ENCODE measurements around the gene FKBP4.

FKBP4 gene

GRCh38 chr12:2806700-2807099, 11.9 kb downstream of the FKBP4 start:
- no peak overlapping the region for H3K9ac ChIP-seq (ENCODE audit: low read length in 5 of 5)
- no peak overlapping the region for H3K4me3 ChIP-seq (ENCODE audit: low read depth in 1 of 5, low read length in 5 of 5)
- peaks cover 0 to 34% (median 27%) of the 10 kb centered on the region in 5 donors for H3K36me3 ChIP-seq (ENCODE audit: control insufficient read depth in 5 of 5, insufficient read depth in 5 of 5, low read length in 5 of 5)
- no peaks in the 10 kb centered on the region for H3K27me3 ChIP-seq (ENCODE audit: control insufficient read depth in 5 of 5, insufficient read depth in 4 of 5, low read length in 5 of 5)
- H3K4me1 ChIP-seq (ENCODE audit: control insufficient read depth in 5 of 5, insufficient read depth in 5 of 5, low read length in 5 of 5) = peaks cover 0 to 14% (median 7%) of the 10 kb centered on the region in 5 donors
- H3K9me3 ChIP-seq (ENCODE audit: control insufficient read depth in 5 of 5, low read length in 5 of 5) = no peaks in the 10 kb centered on the region
- H3K27ac ChIP-seq (ENCODE audit: low read depth, low read length) = no peak overlapping the region

GRCh38 chr12:2811801-2812200, 17.0 kb downstream of the FKBP4 start:
- peaks cover 7 to 27% (median 22%) of the 10 kb centered on the region in 5 donors for H3K4me1 ChIP-seq (ENCODE audit: control insufficient read depth in 5 of 5, insufficient read depth in 5 of 5, low read length in 5 of 5)
- H3K27ac ChIP-seq (ENCODE audit: low read depth, low read length) = peak overlapping the region; percentile 94
- H3K27me3 ChIP-seq (ENCODE audit: control insufficient read depth in 5 of 5, insufficient read depth in 4 of 5, low read length in 5 of 5) = no peaks in the 10 kb centered on the region
- peaks cover 0 to 9% (median 0%) of the 10 kb centered on the region in 5 donors for H3K36me3 ChIP-seq (ENCODE audit: control insufficient read depth in 5 of 5, insufficient read depth in 5 of 5, low read length in 5 of 5)
- peak overlapping the region in 2 of 5 donors; percentile 75 to 84 for H3K9ac ChIP-seq (ENCODE audit: low read length in 5 of 5)
- H3K9me3 ChIP-seq (ENCODE audit: control insufficient read depth in 5 of 5, low read length in 5 of 5) = no peaks in the 10 kb centered on the region
- H3K4me3 ChIP-seq (ENCODE audit: low read depth in 1 of 5, low read length in 5 of 5) = peak overlapping the region; percentile 77 to 99 (median 91)

- Histone ChIP-seq H3K27me3 (ENCODE audit: control insufficient read depth in 5 of 5, insufficient read depth in 4 of 5, low read length in 5 of 5) (no peaks in the 10 kb centered on the region), H3K9ac (ENCODE audit: low read length in 5 of 5) (peak within 1 kb of the TSS; percentile 65 to 88 (median 84)), H3K36me3 (ENCODE audit: control insufficient read depth in 5 of 5, insufficient read depth in 5 of 5, low read length in 5 of 5) (peaks cover 0 to 16% (median 6%) of the 10 kb centered on the region in 5 donors), H3K4me3 (ENCODE audit: low read depth in 1 of 5, low read length in 5 of 5) (peak within 1 kb of the TSS; percentile 77 to 99 (median 91)), H3K4me1 (ENCODE audit: control insufficient read depth in 5 of 5, insufficient read depth in 5 of 5, low read length in 5 of 5) (peaks cover 7 to 27% (median 22%) of the 10 kb centered on the region in 5 donors), H3K9me3 (ENCODE audit: control insufficient read depth in 5 of 5, low read length in 5 of 5) (no peaks in the 10 kb centered on the region), H3K27ac (ENCODE audit: low read depth, low read length) (peak within 1 kb of the TSS; percentile 94)
Observed at GRCh38 chr12:2812290-2813213, 17.8 kb downstream of the FKBP4 start, which contains the start of gene ITFG2. Gene ITFG2 (plus strand): TSS chr12:2812668. CDS start chr12:2812761, 93 bp downstream.

- no peaks in the 10 kb centered on the region for H3K27me3 ChIP-seq (ENCODE audit: control insufficient read depth in 5 of 5, insufficient read depth in 4 of 5, low read length in 5 of 5)
- peaks cover 7 to 27% (median 22%) of the 10 kb centered on the region in 5 donors for H3K4me1 ChIP-seq (ENCODE audit: control insufficient read depth in 5 of 5, insufficient read depth in 5 of 5, low read length in 5 of 5)
- H3K36me3 ChIP-seq (ENCODE audit: control insufficient read depth in 5 of 5, insufficient read depth in 5 of 5, low read length in 5 of 5) = peaks cover 0 to 26% (median 16%) of the 10 kb centered on the region in 5 donors
- peak overlapping the region; percentile 77 to 99 (median 91) for H3K4me3 ChIP-seq (ENCODE audit: low read depth in 1 of 5, low read length in 5 of 5)
- peak overlapping the region; percentile 94 for H3K27ac ChIP-seq (ENCODE audit: low read depth, low read length)
- H3K9me3 ChIP-seq (ENCODE audit: control insufficient read depth in 5 of 5, low read length in 5 of 5) = no peaks in the 10 kb centered on the region
- peak overlapping the region; percentile 65 to 88 (median 84) for H3K9ac ChIP-seq (ENCODE audit: low read length in 5 of 5)
Observed at GRCh38 chr12:2813214-2814185, 18.7 kb downstream of the FKBP4 start.

GRCh38 chr12:2819810-2820209, 25.0 kb downstream of the FKBP4 start:
- Histone ChIP-seq H3K27me3 (ENCODE audit: control insufficient read depth in 5 of 5, insufficient read depth in 4 of 5, low read length in 5 of 5) (no peaks in the 10 kb centered on the region), H3K27ac (ENCODE audit: low read depth, low read length) (no peak overlapping the region), H3K9ac (ENCODE audit: low read length in 5 of 5) (no peak overlapping the region), H3K4me3 (ENCODE audit: low read depth in 1 of 5, low read length in 5 of 5) (no peak overlapping the region), H3K4me1 (ENCODE audit: control insufficient read depth in 5 of 5, insufficient read depth in 5 of 5, low read length in 5 of 5) (no peaks in the 10 kb centered on the region), H3K36me3 (ENCODE audit: control insufficient read depth in 5 of 5, insufficient read depth in 5 of 5, low read length in 5 of 5) (peaks cover 12 to 88% (median 73%) of the 10 kb centered on the region in 5 donors), H3K9me3 (ENCODE audit: control insufficient read depth in 5 of 5, low read length in 5 of 5) (no peaks in the 10 kb centered on the region)

- no peak overlapping the region for H3K4me3 ChIP-seq (ENCODE audit: low read depth in 1 of 5, low read length in 5 of 5)
- peaks cover 14 to 91% (median 79%) of the 10 kb centered on the region in 5 donors for H3K36me3 ChIP-seq (ENCODE audit: control insufficient read depth in 5 of 5, insufficient read depth in 5 of 5, low read length in 5 of 5)
- no peaks in the 10 kb centered on the region for H3K27me3 ChIP-seq (ENCODE audit: control insufficient read depth in 5 of 5, insufficient read depth in 4 of 5, low read length in 5 of 5)
- H3K9ac ChIP-seq (ENCODE audit: low read length in 5 of 5) = no peak overlapping the region
- H3K4me1 ChIP-seq (ENCODE audit: control insufficient read depth in 5 of 5, insufficient read depth in 5 of 5, low read length in 5 of 5) = no peaks in the 10 kb centered on the region
- H3K9me3 ChIP-seq (ENCODE audit: control insufficient read depth in 5 of 5, low read length in 5 of 5) = no peaks in the 10 kb centered on the region
- no peak overlapping the region for H3K27ac ChIP-seq (ENCODE audit: low read depth, low read length)
Observed at GRCh38 chr12:2820432-2820831, 25.7 kb downstream of the FKBP4 start.

GRCh38 chr12:2823483-2823882, 28.7 kb downstream of the FKBP4 start:
- H3K9me3 ChIP-seq (ENCODE audit: control insufficient read depth in 5 of 5, low read length in 5 of 5) = no peaks in the 10 kb centered on the region
- no peak overlapping the region for H3K9ac ChIP-seq (ENCODE audit: low read length in 5 of 5)
- no peak overlapping the region for H3K27ac ChIP-seq (ENCODE audit: low read depth, low read length)
- H3K4me1 ChIP-seq (ENCODE audit: control insufficient read depth in 5 of 5, insufficient read depth in 5 of 5, low read length in 5 of 5) = no peaks in the 10 kb centered on the region
- no peak overlapping the region for H3K4me3 ChIP-seq (ENCODE audit: low read depth in 1 of 5, low read length in 5 of 5)
- H3K36me3 ChIP-seq (ENCODE audit: control insufficient read depth in 5 of 5, insufficient read depth in 5 of 5, low read length in 5 of 5) = peaks cover 14 to 99% (median 92%) of the 10 kb centered on the region in 5 donors
- no peaks in the 10 kb centered on the region for H3K27me3 ChIP-seq (ENCODE audit: control insufficient read depth in 5 of 5, insufficient read depth in 4 of 5, low read length in 5 of 5)

GRCh38 chr12:2824541-2824940, 29.8 kb downstream of the FKBP4 start:
- Histone ChIP-seq H3K9ac (ENCODE audit: low read length in 5 of 5) (no peak overlapping the region), H3K9me3 (ENCODE audit: control insufficient read depth in 5 of 5, low read length in 5 of 5) (no peaks in the 10 kb centered on the region), H3K4me1 (ENCODE audit: control insufficient read depth in 5 of 5, insufficient read depth in 5 of 5, low read length in 5 of 5) (no peaks in the 10 kb centered on the region), H3K27me3 (ENCODE audit: control insufficient read depth in 5 of 5, insufficient read depth in 4 of 5, low read length in 5 of 5) (no peaks in the 10 kb centered on the region), H3K27ac (ENCODE audit: low read depth, low read length) (no peak overlapping the region), H3K36me3 (ENCODE audit: control insufficient read depth in 5 of 5, insufficient read depth in 5 of 5, low read length in 5 of 5) (peaks cover 18 to 99% (median 87%) of the 10 kb centered on the region in 5 donors), H3K4me3 (ENCODE audit: low read depth in 1 of 5, low read length in 5 of 5) (no peak overlapping the region)

GRCh38 chr12:2825132-2825531, 30.4 kb downstream of the FKBP4 start:
- H3K36me3 ChIP-seq (ENCODE audit: control insufficient read depth in 5 of 5, insufficient read depth in 5 of 5, low read length in 5 of 5) = peaks cover 18 to 97% (median 83%) of the 10 kb centered on the region in 5 donors
- no peak overlapping the region for H3K4me3 ChIP-seq (ENCODE audit: low read depth in 1 of 5, low read length in 5 of 5)
- no peak overlapping the region for H3K27ac ChIP-seq (ENCODE audit: low read depth, low read length)
- no peak overlapping the region for H3K9ac ChIP-seq (ENCODE audit: low read length in 5 of 5)
- H3K27me3 ChIP-seq (ENCODE audit: control insufficient read depth in 5 of 5, insufficient read depth in 4 of 5, low read length in 5 of 5) = no peaks in the 10 kb centered on the region
- no peaks in the 10 kb centered on the region for H3K9me3 ChIP-seq (ENCODE audit: control insufficient read depth in 5 of 5, low read length in 5 of 5)
- H3K4me1 ChIP-seq (ENCODE audit: control insufficient read depth in 5 of 5, insufficient read depth in 5 of 5, low read length in 5 of 5) = no peaks in the 10 kb centered on the region

All from subcutaneous abdominal adipose tissue (tissue), 5 donors.